HEK293 (cell line): ENCODE results near the gene PKD2.

Experiments used
- CTCF ChIA-PET: fragments of 350-600 bp; formaldehyde crosslinking; extraction: SDS; loops from one replicate; lab custom pipeline; 2021; ENCODE audit warnings: antibody characterized with exemption; lab: Yijun Ruan, JAX
- POLR2A ChIA-PET: fragments of 300-600 bp; formaldehyde crosslinking; extraction: SDS; loops from one replicate; lab custom pipeline; 2020; ENCODE audit warnings: antibody characterized with exemption, inconsistent platforms; lab: Yijun Ruan, JAX
- H3K27ac ChIP-seq: fragments of 200-500 bp; sonication (Bioruptor generic); 2 replicates; pipeline ENCODE4 v1.5.1; 2014; ENCODE audit warnings: low read depth, low read length, control low read depth, inconsistent platforms; ENCODE audit errors: extremely low read depth
- H3K36me3 ChIP-seq, 2 experiments: fragments of 200-500 bp in 1 of 2; sonication (Bioruptor generic) in 1 of 2; 1 replicate in 1 of 2; 2 replicates in 1 of 2; pipeline ENCODE4 v1.5.1; 2014 to 2017; ENCODE audit warnings: inconsistent platforms in 2 of 2, low read length in 2 of 2; ENCODE audit not compliant: control insufficient read depth in 2 of 2, insufficient read depth in 1 of 2
- H3K4me1 ChIP-seq: fragments of 200-500 bp; sonication (Bioruptor generic); 2 replicates; pipeline ENCODE4 v1.5.1; 2014; ENCODE audit warnings: mild to moderate bottlenecking, low read length, inconsistent platforms; ENCODE audit not compliant: control insufficient read depth, insufficient read depth
- H3K4me3 ChIP-seq: 2 replicates; pipeline ENCODE4 v1.5.1; 2011; ENCODE audit warnings: low read depth, mild to moderate bottlenecking, control low read depth, low read length, moderate library complexity
- H3K9me3 ChIP-seq: fragments of 200-500 bp; sonication (Bioruptor generic); 2 replicates; pipeline ENCODE4 v1.5.1; 2014; ENCODE audit warnings: low read depth, low read length, inconsistent platforms; ENCODE audit not compliant: control insufficient read depth, insufficient read depth
- GLIS2 ChIP-seq: fragments of 450-650 bp; formaldehyde crosslinking; IDR thresholded peaks from 2 replicates; pipeline ENCODE4 v1.5.1; 2016; ENCODE audit warnings: missing biosample characterization, missing genetic modification characterization
- HOXD13 ChIP-seq: sonication (generic); formaldehyde crosslinking; IDR thresholded peaks from 2 replicates; pipeline ENCODE4 v1.8.0; 2022; ENCODE audit warnings: missing genetic modification reagents, borderline replicate concordance
- MZF1 ChIP-seq: fragments of 450-650 bp; formaldehyde crosslinking; IDR thresholded peaks from 2 replicates; pipeline ENCODE4 v1.5.1; 2017; ENCODE audit warnings: missing biosample characterization, missing genetic modification characterization, borderline replicate concordance
- OVOL3 ChIP-seq: fragments of 450-650 bp; formaldehyde crosslinking; IDR thresholded peaks from 2 replicates; pipeline ENCODE4 v1.5.1; 2016; ENCODE audit warnings: missing biosample characterization, missing genetic modification characterization
- RBAK ChIP-seq: fragments of 450-650 bp; formaldehyde crosslinking; IDR thresholded peaks from 2 replicates; pipeline ENCODE4 v1.5.1; 2016; ENCODE audit warnings: missing biosample characterization, missing genetic modification characterization
- YY2 ChIP-seq: fragments of 450-650 bp; formaldehyde crosslinking; IDR thresholded peaks from 2 replicates; pipeline ENCODE4 v1.5.1; 2016; ENCODE audit warnings: missing biosample characterization, missing genetic modification characterization
- ZNF132 ChIP-seq: fragments of 450-650 bp; formaldehyde crosslinking; IDR thresholded peaks from 2 replicates; pipeline ENCODE4 v1.5.1; 2017; ENCODE audit warnings: missing biosample characterization, missing genetic modification characterization, borderline replicate concordance
- ZNF169 ChIP-seq: fragments of 450-650 bp; formaldehyde crosslinking; IDR thresholded peaks from 2 replicates; pipeline ENCODE4 v1.5.1; 2016; ENCODE audit warnings: missing biosample characterization, missing genetic modification characterization
- ZNF202 ChIP-seq: fragments of 450-650 bp; formaldehyde crosslinking; IDR thresholded peaks from 2 replicates; pipeline ENCODE4 v1.5.1; 2016; ENCODE audit warnings: missing biosample characterization, missing genetic modification characterization, borderline replicate concordance
- ZNF302 ChIP-seq: fragments of 450-650 bp; formaldehyde crosslinking; IDR thresholded peaks from 2 replicates; pipeline ENCODE4 v1.5.1; 2016; ENCODE audit warnings: missing biosample characterization, missing genetic modification characterization, low read depth
- ZNF37A ChIP-seq: fragments of 450-650 bp; IDR thresholded peaks from 2 replicates; pipeline ENCODE4 v1.5.1; 2018; ENCODE audit warnings: missing biosample characterization, missing genetic modification characterization
- ZNF404 ChIP-seq: fragments of 450-650 bp; formaldehyde crosslinking; IDR thresholded peaks from 2 replicates; pipeline ENCODE4 v1.5.1; 2017; ENCODE audit warnings: missing biosample characterization, missing genetic modification characterization
- ZNF501 ChIP-seq: fragments of 450-650 bp; formaldehyde crosslinking; IDR thresholded peaks from 2 replicates; pipeline ENCODE4 v1.5.1; 2016; ENCODE audit warnings: missing biosample characterization, missing genetic modification characterization
- ZNF521 ChIP-seq: fragments of 450-650 bp; formaldehyde crosslinking; IDR thresholded peaks from 2 replicates; pipeline ENCODE4 v1.5.1; 2017; ENCODE audit warnings: missing biosample characterization, mild to moderate bottlenecking, missing genetic modification characterization
- ZNF529 ChIP-seq: fragments of 450-650 bp; formaldehyde crosslinking; IDR thresholded peaks from 2 replicates; pipeline ENCODE4 v1.5.1; 2017; ENCODE audit warnings: missing genetic modification characterization, missing biosample characterization; ENCODE audit not compliant: insufficient replicate concordance
- ZNF670 ChIP-seq: fragments of 450-650 bp; formaldehyde crosslinking; IDR thresholded peaks from 2 replicates; pipeline ENCODE4 v1.5.1; 2016; ENCODE audit warnings: missing biosample characterization, missing genetic modification characterization, low read depth
- ZNF792 ChIP-seq: fragments of 450-650 bp; formaldehyde crosslinking; IDR thresholded peaks from 2 replicates; pipeline ENCODE4 v1.5.1; 2016; ENCODE audit warnings: missing biosample characterization, missing genetic modification characterization
- ZSCAN23 ChIP-seq: fragments of 450-650 bp; formaldehyde crosslinking; IDR thresholded peaks from 2 replicates; pipeline ENCODE4 v1.5.1; 2016; ENCODE audit warnings: missing biosample characterization, missing genetic modification characterization
- TF ChIP-seq, protein P1 (sequence below): fragments of 450-650 bp; formaldehyde crosslinking; IDR thresholded peaks from 2 replicates; pipeline ENCODE4 v1.5.1; 2016; ENCODE audit warnings: missing biosample characterization, missing genetic modification characterization
- TF ChIP-seq, protein P2 (sequence below): IDR thresholded peaks from 2 replicates; pipeline ENCODE4 v1.6.1; 2011; ENCODE audit warnings: mild to moderate bottlenecking, low read depth, low read length, borderline replicate concordance
- TF ChIP-seq, protein P3 (sequence below): fragments of 450-650 bp; formaldehyde crosslinking; IDR thresholded peaks from 2 replicates; pipeline ENCODE4 v1.5.1; 2016; ENCODE audit warnings: missing biosample characterization, missing genetic modification characterization
- TF ChIP-seq, protein P4 (sequence below): fragments of 450-650 bp; formaldehyde crosslinking; IDR thresholded peaks from 2 replicates; pipeline ENCODE4 v1.5.1; 2017; ENCODE audit warnings: missing biosample characterization, missing genetic modification characterization
- TF ChIP-seq, protein P5 (sequence below): fragments of 450-650 bp; formaldehyde crosslinking; IDR thresholded peaks from 2 replicates; pipeline ENCODE4 v1.5.1; 2016; ENCODE audit warnings: missing biosample characterization, missing genetic modification characterization

PKD2 gene

DNA sequence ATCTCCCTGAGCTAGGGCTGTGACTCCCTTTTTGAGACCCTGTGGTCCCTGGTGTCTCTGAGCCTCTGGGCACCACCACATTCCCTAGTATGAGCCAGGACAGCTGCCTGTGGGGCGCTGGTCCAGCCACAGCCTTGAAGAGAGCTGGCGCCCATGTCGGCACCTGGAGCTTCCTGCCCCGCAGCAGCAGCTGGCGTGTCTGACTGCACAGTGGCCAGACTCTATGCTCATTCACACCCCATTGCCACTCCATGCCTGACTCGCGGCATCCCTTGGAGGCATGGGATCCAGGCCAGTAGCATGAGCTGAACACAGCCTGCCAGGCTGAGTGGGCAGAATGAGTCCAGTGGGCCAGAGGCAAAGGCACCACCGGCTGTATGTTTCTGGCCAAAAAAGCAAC, 40.2 kb upstream of the PKD2 start:
- Histone ChIP-seq H3K36me3 (no peaks in the 10 kb centered on the region), H3K4me3 (no peak overlapping the region), H3K9me3 (no peaks in the 10 kb centered on the region), H3K27ac (no peak overlapping the region), H3K4me1 (no peaks in the 10 kb centered on the region; the same call in 1 of the 2 replicates)
- CTCF ChIA-PET = interaction anchor here (1.0 to 1.1 kb wide), 2 partner anchors 113 to 117 kb away, joined by 3 to 4 read pairs; no protein-coding TSS in a partner anchor
- TF ChIP-seq ZNF169 = no peak
- TF ChIP-seq, protein P1, sequence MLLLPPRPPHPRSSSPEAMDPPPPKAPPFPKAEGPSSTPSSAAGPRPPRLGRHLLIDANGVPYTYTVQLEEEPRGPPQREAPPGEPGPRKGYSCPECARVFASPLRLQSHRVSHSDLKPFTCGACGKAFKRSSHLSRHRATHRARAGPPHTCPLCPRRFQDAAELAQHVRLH (tag by site-specific recombination) = no peak
- no peak for TF ChIP-seq GLIS2 (tag by site-specific recombination)
- TF ChIP-seq YY2 (tag by site-specific recombination) = no peak
- TF ChIP-seq ZNF302 (tag by site-specific recombination) = no peak
- no peak for TF ChIP-seq OVOL3 (tag by site-specific recombination)
- TF ChIP-seq ZNF132 (tag by site-specific recombination) = no peak
- TF ChIP-seq, protein P2, sequence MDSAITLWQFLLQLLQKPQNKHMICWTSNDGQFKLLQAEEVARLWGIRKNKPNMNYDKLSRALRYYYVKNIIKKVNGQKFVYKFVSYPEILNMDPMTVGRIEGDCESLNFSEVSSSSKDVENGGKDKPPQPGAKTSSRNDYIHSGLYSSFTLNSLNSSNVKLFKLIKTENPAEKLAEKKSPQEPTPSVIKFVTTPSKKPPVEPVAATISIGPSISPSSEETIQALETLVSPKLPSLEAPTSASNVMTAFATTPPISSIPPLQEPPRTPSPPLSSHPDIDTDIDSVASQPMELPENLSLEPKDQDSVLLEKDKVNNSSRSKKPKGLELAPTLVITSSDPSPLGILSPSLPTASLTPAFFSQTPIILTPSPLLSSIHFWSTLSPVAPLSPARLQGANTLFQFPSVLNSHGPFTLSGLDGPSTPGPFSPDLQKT = no peak
- TF ChIP-seq ZNF202 (tag by site-specific recombination) = no peak
- POLR2A ChIA-PET = no interaction called here

DNA sequence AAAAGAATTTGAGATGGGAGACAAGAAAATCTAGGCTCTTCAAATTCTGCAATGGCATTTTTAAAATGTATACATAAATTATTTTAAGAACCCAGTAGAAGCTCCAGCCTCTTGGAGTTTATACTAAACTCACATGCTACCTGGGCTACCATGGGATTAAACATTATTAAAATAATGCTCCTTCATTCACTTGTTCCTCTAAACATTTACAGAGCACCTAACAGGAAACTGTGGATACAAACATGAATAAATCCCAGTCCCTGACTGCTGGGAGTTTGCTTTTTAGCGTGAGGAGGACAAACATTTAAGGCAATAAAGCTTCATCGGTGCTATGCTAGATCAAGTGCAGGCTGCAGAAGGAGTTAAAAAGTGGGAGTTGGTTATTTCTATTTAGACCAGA, 37.3 kb upstream of the PKD2 start:
- POLR2A ChIA-PET = no interaction called here
- H3K36me3 ChIP-seq = no peaks in the 10 kb centered on the region
- no peak overlapping the region for H3K4me3 ChIP-seq
- no peak overlapping the region for H3K27ac ChIP-seq
- TF ChIP-seq, protein P3, sequence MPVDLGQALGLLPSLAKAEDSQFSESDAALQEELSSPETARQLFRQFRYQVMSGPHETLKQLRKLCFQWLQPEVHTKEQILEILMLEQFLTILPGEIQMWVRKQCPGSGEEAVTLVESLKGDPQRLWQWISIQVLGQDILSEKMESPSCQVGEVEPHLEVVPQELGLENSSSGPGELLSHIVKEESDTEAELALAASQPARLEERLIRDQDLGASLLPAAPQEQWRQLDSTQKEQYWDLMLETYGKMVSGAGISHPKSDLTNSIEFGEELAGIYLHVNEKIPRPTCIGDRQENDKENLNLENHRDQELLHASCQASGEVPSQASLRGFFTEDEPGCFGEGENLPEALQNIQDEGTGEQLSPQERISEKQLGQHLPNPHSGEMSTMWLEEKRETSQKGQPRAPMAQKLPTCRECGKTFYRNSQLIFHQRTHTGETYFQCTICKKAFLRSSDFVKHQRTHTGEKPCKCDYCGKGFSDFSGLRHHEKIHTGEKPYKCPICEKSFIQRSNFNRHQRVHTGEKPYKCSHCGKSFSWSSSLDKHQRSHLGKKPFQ (tag by site-specific recombination) = no peak
- TF ChIP-seq HOXD13 (CRISPR knock-in tag) = no peak
- no peak for TF ChIP-seq ZNF404
- no peak for TF ChIP-seq ZNF529 (tag by site-specific recombination)
- TF ChIP-seq ZNF521 = no peak
- TF ChIP-seq ZSCAN23 (tag by site-specific recombination) = no peak
- TF ChIP-seq MZF1 (tag by site-specific recombination) = no peak
- TF ChIP-seq, protein P4, sequence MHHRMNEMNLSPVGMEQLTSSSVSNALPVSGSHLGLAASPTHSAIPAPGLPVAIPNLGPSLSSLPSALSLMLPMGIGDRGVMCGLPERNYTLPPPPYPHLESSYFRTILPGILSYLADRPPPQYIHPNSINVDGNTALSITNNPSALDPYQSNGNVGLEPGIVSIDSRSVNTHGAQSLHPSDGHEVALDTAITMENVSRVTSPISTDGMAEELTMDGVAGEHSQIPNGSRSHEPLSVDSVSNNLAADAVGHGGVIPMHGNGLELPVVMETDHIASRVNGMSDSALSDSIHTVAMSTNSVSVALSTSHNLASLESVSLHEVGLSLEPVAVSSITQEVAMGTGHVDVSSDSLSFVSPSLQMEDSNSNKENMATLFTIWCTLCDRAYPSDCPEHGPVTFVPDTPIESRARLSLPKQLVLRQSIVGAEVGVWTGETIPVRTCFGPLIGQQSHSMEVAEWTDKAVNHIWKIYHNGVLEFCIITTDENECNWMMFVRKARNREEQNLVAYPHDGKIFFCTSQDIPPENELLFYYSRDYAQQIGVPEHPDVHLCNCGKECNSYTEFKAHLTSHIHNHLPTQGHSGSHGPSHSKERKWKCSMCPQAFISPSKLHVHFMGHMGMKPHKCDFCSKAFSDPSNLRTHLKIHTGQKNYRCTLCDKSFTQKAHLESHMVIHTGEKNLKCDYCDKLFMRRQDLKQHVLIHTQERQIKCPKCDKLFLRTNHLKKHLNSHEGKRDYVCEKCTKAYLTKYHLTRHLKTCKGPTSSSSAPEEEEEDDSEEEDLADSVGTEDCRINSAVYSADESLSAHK = no peak
- CTCF ChIA-PET = no interaction called here
- no peaks in the 10 kb centered on the region for H3K9me3 ChIP-seq
- H3K4me1 ChIP-seq = no peaks in the 10 kb centered on the region; the same call in 1 of the 2 replicates

DNA sequence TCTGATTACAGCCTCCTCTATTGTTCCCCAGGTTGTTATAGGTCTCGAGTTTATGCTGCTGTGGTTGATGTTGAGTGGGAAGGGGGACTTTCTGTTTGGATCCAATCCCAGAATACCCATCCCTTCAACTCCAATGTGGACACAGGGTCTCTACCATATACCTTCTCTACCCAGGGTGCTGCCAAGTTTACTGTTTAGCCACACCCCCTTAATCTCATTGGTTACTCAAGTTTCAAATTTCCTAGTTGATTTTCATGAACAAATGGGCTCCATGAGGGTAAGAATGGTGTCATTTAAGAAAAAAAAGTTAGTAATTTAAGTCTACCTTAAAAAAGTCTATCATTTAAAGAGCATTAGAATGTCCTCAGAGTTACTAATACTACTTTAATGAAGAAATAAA, 35.6 kb upstream of the PKD2 start:
- ChIA-PET CTCF (interaction anchor here (1.0 to 2.9 kb wide), 3 partner anchors 119 to 428 kb away, joined by 3 to 32 read pairs (median 22); no protein-coding TSS in a partner anchor), POLR2A (no interaction called here)
- H3K27ac ChIP-seq = no peak overlapping the region
- H3K4me3 ChIP-seq = no peak overlapping the region
- no peaks in the 10 kb centered on the region; the same call in 1 of the 2 replicates for H3K4me1 ChIP-seq
- H3K36me3 ChIP-seq = no peaks in the 10 kb centered on the region
- H3K9me3 ChIP-seq = no peaks in the 10 kb centered on the region
- TF ChIP-seq ZNF501 (tag by site-specific recombination) (no peak), ZNF792 (no peak), ZNF670 (tag by site-specific recombination) (no peak), ZNF37A (no peak), RBAK (tag by site-specific recombination) (no peak)
- TF ChIP-seq, protein P5, sequence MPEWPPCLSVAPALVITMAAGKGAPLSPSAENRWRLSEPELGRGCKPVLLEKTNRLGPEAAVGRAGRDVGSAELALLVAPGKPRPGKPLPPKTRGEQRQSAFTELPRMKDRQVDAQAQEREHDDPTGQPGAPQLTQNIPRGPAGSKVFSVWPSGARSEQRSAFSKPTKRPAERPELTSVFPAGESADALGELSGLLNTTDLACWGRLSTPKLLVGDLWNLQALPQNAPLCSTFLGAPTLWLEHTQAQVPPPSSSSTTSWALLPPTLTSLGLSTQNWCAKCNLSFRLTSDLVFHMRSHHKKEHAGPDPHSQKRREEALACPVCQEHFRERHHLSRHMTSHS = no peak
